A549 (cell line): ENCODE results near the gene ESR2.

ENCODE experiments used
- CBX8 ChIP-seq: fragments of 200-600 bp; sonication (generic); IDR thresholded peaks from 2 replicates; pipeline ENCODE4 v1.6.1; 2016
- CTCF ChIP-seq: fragments of >200 bp; sonication (Bioruptor Twin); formaldehyde crosslinking; IDR thresholded peaks from 3 replicates; pipeline ENCODE4 v1.5.1; 2016
- EP300 ChIP-seq, 2 experiments: fragments of >200 bp; sonication (Bioruptor Twin); formaldehyde crosslinking; IDR thresholded peaks; 2 replicates in 1 of 2; 3 replicates in 1 of 2; pipeline ENCODE4 v1.6.1; 2016 to 2017
- KDM5A ChIP-seq: fragments of 200-600 bp; sonication (generic); IDR thresholded peaks from 2 replicates; pipeline ENCODE4 v1.6.1; 2016; ENCODE audit warnings: antibody characterized with exemption, mild to moderate bottlenecking
- POLR2A ChIP-seq: IDR thresholded peaks from 2 replicates; pipeline ENCODE4 v1.6.1; 2012; ENCODE audit warnings: mild to moderate bottlenecking, low read length
- REST ChIP-seq: fragments of 200-600 bp; sonication (generic); IDR thresholded peaks from 2 replicates; pipeline ENCODE4 v1.6.1; 2016; ENCODE audit warnings: antibody characterized with exemption, mild to moderate bottlenecking, moderate library complexity

- TF ChIP-seq CTCF, result no peak
- no peak for TF ChIP-seq KDM5A
- no peak for TF ChIP-seq CBX8
- no peak for TF ChIP-seq POLR2A
- no peak for TF ChIP-seq REST
- no peak for TF ChIP-seq EP300 (IDR thresholded peaks at IDR 0.05)
These were observed 211.3 kb downstream of the ESR2 start for GRCh38 chr14:64082837-64083236.
